Uterus (tissue), 4 donors: ENCODE results near the gene KIAA1210. TPM values are rescaled to one million over a fixed set of nuclear protein-coding genes. Genes with fewer than 3 reads are reported as not detected.

Experiments used
- DNase-seq, 2 donors: peaks; one replicate each; pipeline ENCODE4 v3.0.0-alpha.2; 2019 to 2020
- H3K27ac ChIP-seq, 2 donors: fragments of 200-600 bp; sonication (generic); 1 replicate in 1 of 2; 2 replicates in 1 of 2; pipeline ENCODE4 v1.5.1; 2016 to 2018
- H3K27me3 ChIP-seq, 2 donors: fragments of 200-600 bp; sonication (generic); one replicate each; pipeline ENCODE4 v1.5.1; 2018 to 2019; ENCODE audit warnings: control low read depth in 1 of 2
- H3K36me3 ChIP-seq, 2 donors: fragments of 200-600 bp; sonication (generic); one replicate each; pipeline ENCODE4 v1.5.1; 2019; ENCODE audit warnings: control low read depth in 1 of 2
- H3K4me1 ChIP-seq, 2 donors: fragments of 200-600 bp; sonication (generic); one replicate each; pipeline ENCODE4 v1.5.1; 2018 to 2019; ENCODE audit warnings: control low read depth in 1 of 2
- H3K4me3 ChIP-seq, 2 donors: fragments of 200-600 bp; sonication (generic); 1 replicate in 1 of 2; 2 replicates in 1 of 2; pipeline ENCODE4 v1.5.1; 2018 to 2019; ENCODE audit warnings: mild to moderate bottlenecking in 1 of 2
- H3K9me3 ChIP-seq, 2 donors: fragments of 200-600 bp; sonication (generic); one replicate each; pipeline ENCODE4 v1.5.1; 2019; ENCODE audit warnings: control low read depth in 1 of 2
- CTCF ChIP-seq, 4 experiments: fragments of 200-600 bp in 2 of 4; fragments of 450-650 bp in 2 of 4; sonication (generic) in 2 of 4; IDR thresholded peaks; one replicate each; pipeline ENCODE4 v1.5.1; 2016 to 2019; ENCODE audit warnings: antibody characterized with exemption in 4 of 4, mild to moderate bottlenecking in 2 of 4, moderate library complexity in 1 of 4
- POLR2A ChIP-seq, 2 donors: fragments of 450-650 bp; IDR thresholded peaks; one replicate each; pipeline ENCODE4 v1.6.1; 2016; ENCODE audit warnings: antibody characterized with exemption in 2 of 2, mild to moderate bottlenecking in 1 of 2, moderate library complexity in 1 of 2
- intact Hi-C: fragments of 100-400 bp; cut with DNase I; formaldehyde crosslinking; loops from one replicate; pipeline ENCODE4 v1.15.1; 2023; ENCODE audit warnings: low total_unique reads
- total RNA-seq, 4 donors: library from RNA; depleted of rRNA in 3 of 4; stranded (reverse); fragments of >200 nt in 3 of 4; gene quantifications; one replicate each; pipeline versions ENCODE4 v1.1.0 to v1.2.4, GENCODE V29; 2014 to 2023
- donor health status: DM: yes; HTN: yes; CAD: no.

KIAA1210 gene
- total RNA-seq, 4 donors from 2014 or later = 6.7 TPM; not detected in 3

DNA sequence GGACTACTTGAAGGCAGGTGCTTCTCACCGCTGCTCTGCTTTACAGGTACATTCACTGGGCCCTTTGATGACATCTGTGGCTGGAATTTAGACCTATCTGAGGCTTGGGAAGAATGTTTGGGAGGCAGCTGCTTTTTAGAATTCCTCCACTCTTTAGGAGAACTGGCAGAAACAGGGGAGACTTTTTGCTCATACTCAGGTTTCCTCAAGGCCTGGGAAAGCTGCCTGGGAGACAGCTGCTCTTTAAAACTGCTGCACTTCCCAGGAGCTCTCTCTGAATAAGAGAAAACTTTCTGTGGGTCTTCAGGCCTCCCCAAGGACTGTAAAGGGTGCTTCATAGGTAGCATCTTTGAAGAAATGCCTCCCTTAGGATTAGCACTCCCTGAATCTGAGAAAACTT lies 40.5 kb downstream of the KIAA1210 start:
- intact Hi-C loops = no loop called here
- no peak overlapping the region for H3K4me3 ChIP-seq
- TF ChIP-seq POLR2A (IDR thresholded peaks at IDR 0.05) = no peak
- no peak for TF ChIP-seq CTCF (IDR thresholded peaks at IDR 0.05)

GRCh38 chrX:119084766-119085165 lies 42.8 kb downstream of the KIAA1210 start:
- TF ChIP-seq CTCF (IDR thresholded peaks at IDR 0.05) (no peak), POLR2A (IDR thresholded peaks at IDR 0.05) (no peak)
- H3K4me3 ChIP-seq = no peak overlapping the region

More for the DNA sequence above, 40.5 kb downstream of the KIAA1210 start:
- H3K9me3 ChIP-seq = no peaks in the 10 kb centered on the region
- H3K27ac ChIP-seq = no peak overlapping the region
- H3K27me3 ChIP-seq = no peaks in the 10 kb centered on the region
- H3K36me3 ChIP-seq = no peaks in the 10 kb centered on the region
- H3K4me1 ChIP-seq = no peaks in the 10 kb centered on the region
- no peak for DNase-seq

GRCh38 chrX:119082278-119082677 lies 45.3 kb downstream of the KIAA1210 start:
- intact Hi-C loops = no loop called here
- H3K36me3 ChIP-seq = no peaks in the 10 kb centered on the region
- TF ChIP-seq POLR2A (IDR thresholded peaks at IDR 0.05) (no peak), CTCF (IDR thresholded peaks at IDR 0.05) (no peak)
- no peak for DNase-seq
- H3K9me3 ChIP-seq = no peaks in the 10 kb centered on the region
- no peak overlapping the region for H3K27ac ChIP-seq
- no peaks in the 10 kb centered on the region for H3K4me1 ChIP-seq
- H3K27me3 ChIP-seq = no peaks in the 10 kb centered on the region
- H3K4me3 ChIP-seq = no peak overlapping the region

More at GRCh38 chrX:119084766-119085165, 42.8 kb downstream of the KIAA1210 start:
- DNase-seq = no peak
- no peaks in the 10 kb centered on the region for H3K9me3 ChIP-seq
- no peaks in the 10 kb centered on the region for H3K4me1 ChIP-seq
- intact Hi-C loops = no loop called here
- H3K27me3 ChIP-seq = no peaks in the 10 kb centered on the region
- H3K27ac ChIP-seq = no peak overlapping the region
- no peaks in the 10 kb centered on the region for H3K36me3 ChIP-seq

DNA sequence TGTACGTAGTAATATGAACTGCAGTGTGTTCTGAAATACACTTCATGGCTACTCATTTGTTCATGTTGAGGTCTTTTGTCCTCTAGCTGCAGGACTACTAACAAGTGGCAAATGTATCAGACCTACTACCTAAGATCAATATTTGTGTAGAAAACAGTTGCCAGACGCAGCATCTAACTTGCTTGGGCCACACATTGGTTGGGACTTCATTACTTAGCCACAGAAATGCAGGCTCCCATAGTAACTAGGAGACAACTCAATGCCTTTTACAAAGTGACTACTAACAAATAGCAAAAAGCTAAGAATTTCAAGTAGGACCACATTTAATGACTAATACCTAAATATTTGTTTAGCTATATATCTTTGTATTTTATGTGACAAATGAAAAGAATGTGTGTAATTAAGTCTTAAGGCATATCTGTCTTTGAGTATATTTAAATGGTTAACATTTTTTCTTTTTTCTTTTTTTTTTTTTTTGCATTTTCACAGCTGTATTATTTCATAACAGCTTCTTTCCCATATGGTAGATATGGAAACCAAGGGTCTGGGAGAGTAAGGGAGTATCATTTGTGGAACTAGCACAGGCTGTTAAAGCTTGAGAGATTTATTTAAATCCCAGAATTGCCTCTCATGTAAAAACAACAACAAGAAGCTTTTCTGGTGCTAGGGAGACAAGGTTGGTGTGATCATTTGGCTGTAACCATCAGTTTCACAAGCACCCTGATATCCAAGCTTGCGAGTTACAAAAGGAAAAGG lies 52.2 kb downstream of the KIAA1210 start:
- no peak for DNase-seq
- intact Hi-C loops = no loop called here
- no peak for TF ChIP-seq POLR2A (IDR thresholded peaks at IDR 0.05)
- TF ChIP-seq CTCF (IDR thresholded peaks at IDR 0.05) = no peak
- H3K4me1 ChIP-seq = no peaks in the 10 kb centered on the region
- H3K27ac ChIP-seq = no peak overlapping the region
- H3K4me3 ChIP-seq = no peak overlapping the region
- no peaks in the 10 kb centered on the region for H3K36me3 ChIP-seq
- H3K27me3 ChIP-seq = no peaks in the 10 kb centered on the region
- H3K9me3 ChIP-seq = no peaks in the 10 kb centered on the region

DNA sequence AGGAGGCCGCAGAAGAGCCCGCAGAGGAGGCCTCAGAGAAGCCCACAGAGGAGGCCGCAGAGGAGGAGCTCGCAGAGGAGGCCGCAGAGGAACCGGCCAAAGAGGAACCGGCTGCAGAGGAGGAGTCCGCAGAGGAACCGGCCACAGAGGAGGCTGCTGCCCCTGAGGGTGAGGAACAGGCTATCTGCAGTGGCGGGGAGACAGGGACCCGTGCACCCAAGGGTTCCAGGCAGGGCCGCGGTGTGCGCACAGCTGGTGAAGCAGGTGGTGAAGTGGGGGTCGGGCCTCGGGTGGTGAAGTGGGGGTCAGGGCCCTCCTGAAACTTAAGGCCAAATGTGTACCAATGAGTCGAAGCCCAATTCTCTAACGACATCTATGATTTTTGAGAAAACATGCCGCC lies 53.7 kb downstream of the KIAA1210 start:
- H3K27ac ChIP-seq = no peak overlapping the region
- H3K4me3 ChIP-seq = no peak overlapping the region
- H3K4me1 ChIP-seq = no peaks in the 10 kb centered on the region
- no peaks in the 10 kb centered on the region for H3K36me3 ChIP-seq
- intact Hi-C loops = no loop called here
- no peaks in the 10 kb centered on the region for H3K9me3 ChIP-seq
- DNase-seq = no peak
- no peaks in the 10 kb centered on the region for H3K27me3 ChIP-seq
- TF ChIP-seq CTCF (IDR thresholded peaks at IDR 0.05) = no peak
- TF ChIP-seq POLR2A (IDR thresholded peaks at IDR 0.05) = no peak
